ENCODE data around the gene UNC13A.

DNA sequence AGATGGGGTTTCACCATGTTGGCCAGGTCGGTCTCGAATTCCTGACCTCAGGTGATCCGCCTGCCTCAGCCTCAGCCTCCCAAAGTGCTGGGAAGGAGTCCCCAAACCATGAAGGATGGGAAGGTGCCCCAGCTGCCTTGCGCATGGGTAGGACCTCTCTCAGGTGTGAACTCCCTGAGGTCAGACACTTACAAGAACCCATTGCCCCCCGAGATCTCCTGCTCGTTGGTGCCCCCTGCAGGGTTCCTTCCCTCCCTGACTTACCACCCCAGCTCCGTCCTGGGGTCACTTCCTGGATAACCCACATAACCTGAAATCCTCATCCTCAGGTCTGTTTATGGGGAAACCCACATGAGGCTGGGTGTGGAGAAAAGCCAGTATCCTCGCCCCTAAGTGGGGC lies 41.7 kb downstream of the UNC13A start:
- TF ChIP-seq, protein P1, sequence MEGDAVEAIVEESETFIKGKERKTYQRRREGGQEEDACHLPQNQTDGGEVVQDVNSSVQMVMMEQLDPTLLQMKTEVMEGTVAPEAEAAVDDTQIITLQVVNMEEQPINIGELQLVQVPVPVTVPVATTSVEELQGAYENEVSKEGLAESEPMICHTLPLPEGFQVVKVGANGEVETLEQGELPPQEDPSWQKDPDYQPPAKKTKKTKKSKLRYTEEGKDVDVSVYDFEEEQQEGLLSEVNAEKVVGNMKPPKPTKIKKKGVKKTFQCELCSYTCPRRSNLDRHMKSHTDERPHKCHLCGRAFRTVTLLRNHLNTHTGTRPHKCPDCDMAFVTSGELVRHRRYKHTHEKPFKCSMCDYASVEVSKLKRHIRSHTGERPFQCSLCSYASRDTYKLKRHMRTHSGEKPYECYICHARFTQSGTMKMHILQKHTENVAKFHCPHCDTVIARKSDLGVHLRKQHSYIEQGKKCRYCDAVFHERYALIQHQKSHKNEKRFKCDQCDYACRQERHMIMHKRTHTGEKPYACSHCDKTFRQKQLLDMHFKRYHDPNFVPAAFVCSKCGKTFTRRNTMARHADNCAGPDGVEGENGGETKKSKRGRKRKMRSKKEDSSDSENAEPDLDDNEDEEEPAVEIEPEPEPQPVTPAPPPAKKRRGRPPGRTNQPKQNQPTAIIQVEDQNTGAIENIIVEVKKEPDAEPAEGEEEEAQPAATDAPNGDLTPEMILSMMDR (IDR thresholded peaks at IDR 0.05), result no peak
- TF ChIP-seq EP300 (IDR thresholded peaks at IDR 0.05) (no peak), POLR2AphosphoS5 (IDR thresholded peaks at IDR 0.05) (no peak), POLR2A (IDR thresholded peaks at IDR 0.05) (no peak)

All from upper lobe of left lung (tissue), 4 donors.